Ramos (cell line): ENCODE results near the gene RAPGEF3.

Experiments
- in situ Hi-C: fragments of 300-500 bp; cut with MboI; formaldehyde crosslinking; loops from one replicate; pipeline ENCODE4 v1.14.3; 2022; ENCODE audit warnings: low sequenced_read_pairs; ENCODE audit not compliant: unreplicated experiment

The RAPGEF3 gene

DNA sequence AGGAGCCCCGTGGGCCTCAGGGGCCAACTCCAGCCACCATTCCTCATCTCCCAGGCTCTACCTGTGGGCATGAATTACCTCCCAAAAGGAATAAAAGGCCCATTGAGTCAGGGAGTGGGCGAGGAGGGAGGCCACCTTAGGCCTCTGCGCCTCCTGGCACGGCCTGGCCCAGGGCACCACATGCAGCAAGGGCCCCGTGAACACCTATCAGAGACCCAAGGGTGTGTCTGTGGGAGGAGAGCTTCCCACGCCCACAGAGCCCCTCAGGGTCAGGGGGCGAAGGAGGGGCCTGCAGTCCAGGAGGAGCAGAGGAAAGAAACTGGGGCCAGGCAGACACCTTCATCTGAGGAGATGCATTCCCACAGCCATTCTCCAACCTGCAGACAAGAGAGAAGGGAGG is 12.2 kb downstream of the RAPGEF3 start:
- in situ Hi-C loops = no loop called here

- in situ Hi-C loops = no loop called here
These were observed 12.6 kb downstream of the RAPGEF3 start for GRCh38 chr12:47746073-47746472.

- in situ Hi-C loops = no loop called here
These were observed 13.1 kb downstream of the RAPGEF3 start for GRCh38 chr12:47745485-47746041.

GRCh38 chr12:47744778-47745436 is 13.8 kb downstream of the RAPGEF3 start:
- in situ Hi-C loops = no loop called here

DNA sequence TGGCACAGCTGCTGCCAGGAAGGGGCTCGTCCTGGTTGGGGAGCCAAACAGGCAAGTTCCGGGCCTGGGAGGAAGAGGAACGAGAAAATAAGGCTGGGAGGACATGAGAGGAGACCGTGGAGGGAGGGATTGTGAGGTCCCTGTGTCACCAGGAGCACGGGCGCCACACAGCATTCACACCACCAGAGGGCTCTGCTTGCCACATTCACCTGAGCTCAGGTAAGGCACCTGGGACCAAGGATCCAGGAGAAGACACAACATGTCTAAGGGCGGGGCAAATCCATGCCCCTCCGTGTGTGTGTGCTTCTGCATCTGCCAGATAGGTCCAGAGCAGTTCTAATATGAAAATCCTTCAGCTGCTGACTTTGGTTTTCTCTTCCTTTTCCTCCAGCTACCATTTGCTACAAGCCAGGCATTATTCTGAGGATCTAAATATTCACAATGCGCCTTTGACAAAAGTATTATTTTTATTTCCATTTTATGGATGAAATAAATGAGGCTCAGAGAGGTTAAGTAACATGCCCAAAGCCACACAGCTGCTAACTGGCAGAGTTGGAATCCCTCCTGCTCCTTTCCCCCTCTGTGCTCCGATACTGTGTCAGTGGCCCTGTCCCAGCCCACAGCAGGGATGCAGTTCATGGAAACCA is 14.6 kb downstream of the RAPGEF3 start:
- in situ Hi-C loops = no loop called here

DNA sequence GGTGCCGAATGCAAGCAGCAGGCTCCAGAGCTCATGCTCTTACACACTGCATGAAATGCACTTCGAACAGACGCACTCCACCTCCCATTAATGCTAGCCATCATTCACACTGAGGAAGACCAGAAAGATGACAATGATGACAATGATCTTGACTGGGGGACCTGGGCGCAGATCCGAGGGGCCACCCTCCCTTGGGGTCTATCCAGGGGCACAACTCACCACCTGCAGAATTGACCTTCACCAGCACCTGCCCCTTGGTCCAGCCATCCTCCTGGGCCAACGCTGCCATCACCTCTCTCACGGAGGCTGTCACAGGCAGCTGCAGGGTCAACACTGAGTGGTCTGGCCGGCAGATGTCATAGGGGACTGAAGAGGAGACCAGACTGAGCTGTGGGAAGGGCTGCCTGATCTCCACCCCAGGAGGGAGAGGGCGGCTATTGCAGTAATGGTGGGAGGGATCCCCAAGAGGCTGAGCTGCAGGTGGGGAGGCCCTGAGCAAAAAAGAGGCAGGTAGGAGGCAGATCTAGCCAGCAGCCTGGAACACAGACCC is 15.3 kb downstream of the RAPGEF3 start:
- in situ Hi-C loops = no loop called here

DNA sequence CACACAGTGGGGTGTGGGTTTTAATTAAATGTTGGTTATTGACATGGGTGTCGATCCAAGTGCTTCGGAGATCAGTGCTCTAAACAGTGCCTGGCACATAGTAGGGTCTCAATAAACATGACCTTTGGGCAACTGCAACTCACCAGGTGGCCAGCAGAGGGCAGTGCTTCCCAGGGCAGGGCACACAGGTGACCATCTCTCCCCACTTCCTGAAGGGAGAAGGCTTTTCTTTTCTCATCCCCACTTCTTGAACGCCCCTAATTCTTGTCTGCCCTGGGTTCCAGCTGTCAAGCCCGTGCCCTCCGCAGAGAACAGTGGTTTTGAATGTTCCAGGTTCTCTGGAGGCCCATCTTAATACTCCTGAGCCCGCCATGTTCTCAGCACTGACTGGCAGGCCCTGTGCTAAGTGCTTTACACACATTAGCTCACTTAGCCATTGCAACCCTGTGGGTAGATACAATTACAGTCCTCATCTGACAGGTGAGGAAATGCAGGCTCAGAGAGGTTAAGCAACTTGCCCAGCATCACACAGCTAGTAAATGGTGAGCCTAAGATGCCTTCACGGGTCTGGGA is 16.3 kb downstream of the RAPGEF3 start:
- in situ Hi-C loops = no loop called here

GRCh38 chr12:47741340-47741703 is 17.4 kb downstream of the RAPGEF3 start:
- in situ Hi-C loops = no loop called here

GRCh38 chr12:47740606-47741339 is 17.9 kb downstream of the RAPGEF3 start:
- in situ Hi-C loops = no loop called here

- in situ Hi-C loops = no loop called here
These were observed 18.7 kb downstream of the RAPGEF3 start for GRCh38 chr12:47739979-47740378.

DNA sequence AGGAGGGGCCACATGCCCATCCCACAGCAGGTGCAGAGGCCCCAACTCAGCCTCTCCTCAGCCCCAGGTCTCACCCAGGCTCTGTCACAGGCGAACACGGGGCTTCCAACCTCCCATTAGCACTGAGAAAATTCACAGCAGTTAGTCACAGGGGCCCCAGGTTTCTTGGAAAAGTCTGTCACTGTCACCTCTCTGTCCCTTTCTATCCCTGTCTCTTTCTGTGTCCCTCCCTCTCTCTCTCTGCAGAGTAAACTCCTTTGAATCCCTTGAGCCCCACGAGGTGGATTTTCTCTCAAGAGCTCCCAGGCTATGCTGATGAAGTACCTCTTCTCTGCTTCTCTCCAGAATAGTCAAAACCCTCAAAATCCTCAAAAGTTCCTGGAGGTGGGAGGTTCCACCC is 19.4 kb downstream of the RAPGEF3 start:
- in situ Hi-C loops = no loop called here

DNA sequence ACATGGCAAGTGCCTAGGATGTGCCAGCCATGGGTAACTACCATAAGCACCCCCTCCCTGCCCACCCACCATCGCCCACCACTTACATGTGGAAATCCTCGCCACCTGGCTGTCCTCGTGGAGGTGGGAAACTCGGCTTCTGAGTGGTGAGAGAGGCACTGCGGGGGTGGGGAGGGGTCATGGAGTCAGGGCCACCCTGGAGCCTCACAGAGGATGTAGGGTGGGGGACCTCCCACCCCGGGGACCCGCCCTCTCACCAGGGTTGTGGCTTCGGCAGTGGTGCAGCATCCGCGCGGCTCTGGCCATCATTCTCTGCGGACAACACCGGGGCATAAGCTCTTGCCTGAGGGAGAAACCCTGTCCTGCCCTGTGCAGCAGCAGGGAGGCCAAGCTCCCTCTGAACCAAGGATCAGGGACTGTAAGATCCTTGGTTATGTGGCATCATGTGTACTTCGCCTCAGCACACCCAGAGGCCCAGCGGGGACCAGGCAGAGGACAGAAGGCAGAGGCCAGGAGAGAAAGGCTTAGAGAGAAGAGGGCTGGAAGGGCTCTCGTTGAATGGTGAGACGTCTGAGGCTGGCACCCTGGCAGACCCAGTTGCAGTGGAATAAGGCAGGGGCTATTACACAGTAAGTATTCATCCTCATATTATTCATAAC is 20.6 kb downstream of the RAPGEF3 start:
- in situ Hi-C loops = no loop called here

GRCh38 chr12:47736877-47737676 is 21.6 kb downstream of the RAPGEF3 start:
- in situ Hi-C loops = no loop called here

DNA sequence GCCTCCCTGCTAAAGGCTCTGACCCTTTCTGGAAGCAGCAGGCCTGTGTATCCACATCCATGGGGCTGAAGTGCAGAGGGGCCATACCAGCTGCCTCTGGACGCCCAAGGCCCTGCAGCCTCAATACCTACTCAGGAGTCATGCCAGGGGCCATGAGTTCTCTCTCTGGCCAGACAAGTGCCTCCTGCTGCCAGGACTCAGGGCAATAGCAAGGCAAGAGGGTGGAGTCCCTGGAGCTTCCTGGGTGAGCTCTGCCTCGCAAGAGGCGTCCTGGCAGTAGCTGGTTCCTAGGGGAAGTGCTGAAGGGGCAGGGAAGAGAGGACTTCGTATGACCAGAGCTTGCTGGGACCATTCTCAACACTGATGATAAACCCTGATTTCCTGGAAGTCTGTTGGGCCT is 22.5 kb downstream of the RAPGEF3 start:
- in situ Hi-C loops = no loop called here

DNA sequence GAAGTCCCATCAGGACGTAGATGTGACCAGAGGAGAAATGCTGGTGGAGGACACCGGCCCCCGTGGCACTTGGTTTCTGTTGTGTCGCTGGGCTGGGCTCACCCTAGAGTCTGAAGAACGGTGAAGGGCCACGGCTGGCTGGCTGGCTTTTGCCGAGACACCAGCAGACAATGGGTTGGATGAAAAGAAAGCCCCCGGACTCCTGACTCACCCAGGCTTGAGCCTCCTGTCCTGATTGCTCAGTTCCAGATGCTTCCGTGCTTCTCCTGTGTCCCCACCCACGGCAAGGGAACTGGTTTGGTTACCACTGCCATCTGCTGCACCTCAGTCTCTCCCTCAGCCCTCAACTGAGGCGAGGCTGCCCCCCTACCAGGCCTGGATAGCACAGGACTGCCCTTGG is 23.0 kb downstream of the RAPGEF3 start:
- in situ Hi-C loops = no loop called here

GRCh38 chr12:47734725-47735480 is 23.8 kb downstream of the RAPGEF3 start:
- in situ Hi-C loops = no loop called here

DNA sequence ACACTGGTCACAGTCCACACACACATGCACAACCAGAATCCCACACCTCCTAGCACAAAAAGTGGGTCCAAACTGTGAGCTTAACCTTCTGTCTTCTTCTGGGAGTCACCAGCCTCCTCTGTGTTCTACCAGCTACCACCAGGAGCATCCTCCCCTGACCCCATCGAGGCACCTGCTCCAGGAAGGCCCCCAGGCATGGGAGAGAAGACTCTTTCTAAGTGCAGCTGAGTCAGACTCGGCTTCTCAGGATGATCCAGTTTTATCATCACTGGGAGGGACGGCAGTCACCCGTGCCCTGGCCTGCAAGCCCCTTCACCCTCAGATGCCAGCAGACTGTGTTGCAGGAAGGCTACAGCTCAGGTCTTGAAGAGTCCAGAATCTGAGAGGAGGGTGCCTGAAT is 25.5 kb downstream of the RAPGEF3 start:
- in situ Hi-C loops = no loop called here

DNA sequence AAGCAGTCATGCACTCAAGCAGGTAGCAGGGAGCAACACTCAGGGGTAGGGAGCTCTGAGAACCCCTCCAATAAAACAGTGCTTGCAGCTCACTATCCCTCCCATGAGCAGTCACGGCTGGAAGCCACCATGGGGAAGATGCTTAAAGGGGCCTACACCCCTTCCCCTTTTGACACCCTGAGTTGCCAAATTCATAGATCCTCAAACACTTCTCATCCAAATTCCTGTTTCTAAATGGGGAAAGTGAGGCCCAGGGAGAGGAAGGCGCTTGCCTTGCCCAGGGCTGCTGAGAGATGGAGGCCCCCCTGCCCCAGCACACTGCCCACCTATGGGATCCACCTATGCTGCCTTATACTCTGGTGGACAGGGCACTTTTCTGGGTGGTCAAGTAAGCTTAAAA is 26.2 kb downstream of the RAPGEF3 start:
- in situ Hi-C loops = no loop called here

GRCh38 chr12:47731723-47732122 is 27.0 kb downstream of the RAPGEF3 start:
- in situ Hi-C loops = no loop called here
